Gastrocnemius medialis (tissue), 4 donors: ENCODE measurements around the gene F8. TPM values are rescaled to one million over a fixed set of nuclear protein-coding genes. Genes with fewer than 3 reads are reported as not detected.

Source experiments
- ATAC-seq, 2 donors: fragments of 150-250 bp; one replicate each; pipeline ENCODE4 v1.9.1; 2016
- DNase-seq, 2 donors: peaks; one replicate each; pipeline ENCODE4 v3.0.0-alpha.2; 2019
- H3K27ac ChIP-seq, 4 donors: fragments of 200-600 bp; sonication (generic); 1 replicate in 1 of 4; 2 replicates in 3 of 4; pipeline ENCODE4 v1.5.1; 2016 to 2018; ENCODE audit warnings: mild to moderate bottlenecking in 2 of 4, moderate library complexity in 1 of 4
- H3K27me3 ChIP-seq, 3 donors: fragments of 200-600 bp; sonication (generic) in 2 of 3; 1 replicate in 1 of 3; 2 replicates in 2 of 3; pipeline versions ENCODE4 v1.5.1 to v1.6.0; 2016 to 2019; ENCODE audit warnings: mild to moderate bottlenecking in 1 of 3, moderate library complexity in 1 of 3
- H3K36me3 ChIP-seq, 2 donors: fragments of 200-600 bp; sonication (generic) in 1 of 2; one replicate each; pipeline ENCODE4 v1.5.1; 2017 to 2018
- H3K4me1 ChIP-seq, 2 donors: fragments of 200-600 bp; sonication (generic) in 1 of 2; one replicate each; pipeline ENCODE4 v1.5.1; 2016 to 2017; ENCODE audit warnings: mild to moderate bottlenecking in 2 of 2
- H3K4me3 ChIP-seq, 4 donors: fragments of 200-600 bp; sonication (generic) in 3 of 4; 1 replicate in 1 of 4; 2 replicates in 3 of 4; pipeline ENCODE4 v1.5.1; 2016 to 2019; ENCODE audit warnings: mild to moderate bottlenecking in 2 of 4
- H3K9me3 ChIP-seq, 3 donors: fragments of 200-600 bp; sonication (generic) in 2 of 3; 1 replicate in 1 of 3; 2 replicates in 2 of 3; pipeline ENCODE4 v1.5.1; 2016 to 2019
- POLR2A ChIP-seq, 2 donors: fragments of 450-650 bp; IDR thresholded peaks; one replicate each; pipeline ENCODE4 v1.6.1; 2017; ENCODE audit warnings: antibody characterized with exemption in 2 of 2, mild to moderate bottlenecking in 2 of 2, moderate library complexity in 2 of 2
- in situ Hi-C, 4 donors: fragments of 200-750 bp; cut with MboI; loops; one replicate each; pipeline versions ENCODE4 v1.15.0 to v1.8.0; 2017; ENCODE audit warnings: low sequenced_read_pairs in 4 of 4
- intact Hi-C: fragments of 100-400 bp; cut with DNase I; formaldehyde crosslinking; loops from one replicate; pipeline ENCODE4 v1.15.1; 2023; ENCODE audit warnings: low total_unique reads
- total RNA-seq, 4 donors: library from RNA; depleted of rRNA; stranded (reverse); fragments of >200 nt; gene quantifications; one replicate each; pipeline versions ENCODE4 v1.1.0 to v1.2.3, GENCODE V29; 2016
- TF ChIP-seq, protein P1 (sequence below), 5 experiments: fragments of 450-650 bp in 3 of 5; fragments of 200-600 bp in 2 of 5; sonication (generic) in 2 of 5; IDR thresholded peaks in 4 of 5; conservative IDR thresholded peaks in 1 of 5; 1 replicate in 4 of 5; 2 replicates in 1 of 5; pipeline ENCODE4 v1.5.1; 2016 to 2019; ENCODE audit warnings: antibody characterized with exemption in 5 of 5, mild to moderate bottlenecking in 3 of 5, moderate library complexity in 3 of 5

F8 gene
- total RNA-seq, 4 donors from 2014 or later: 23.3 to 33.7 (median 28.2) TPM

GRCh38 chrX:155053656-155054055 lies 31.1 kb upstream of the F8 start:
- no peak overlapping the region for H3K4me3 ChIP-seq
- no peak for ATAC-seq
- no peak for DNase-seq
- TF ChIP-seq, protein P1, sequence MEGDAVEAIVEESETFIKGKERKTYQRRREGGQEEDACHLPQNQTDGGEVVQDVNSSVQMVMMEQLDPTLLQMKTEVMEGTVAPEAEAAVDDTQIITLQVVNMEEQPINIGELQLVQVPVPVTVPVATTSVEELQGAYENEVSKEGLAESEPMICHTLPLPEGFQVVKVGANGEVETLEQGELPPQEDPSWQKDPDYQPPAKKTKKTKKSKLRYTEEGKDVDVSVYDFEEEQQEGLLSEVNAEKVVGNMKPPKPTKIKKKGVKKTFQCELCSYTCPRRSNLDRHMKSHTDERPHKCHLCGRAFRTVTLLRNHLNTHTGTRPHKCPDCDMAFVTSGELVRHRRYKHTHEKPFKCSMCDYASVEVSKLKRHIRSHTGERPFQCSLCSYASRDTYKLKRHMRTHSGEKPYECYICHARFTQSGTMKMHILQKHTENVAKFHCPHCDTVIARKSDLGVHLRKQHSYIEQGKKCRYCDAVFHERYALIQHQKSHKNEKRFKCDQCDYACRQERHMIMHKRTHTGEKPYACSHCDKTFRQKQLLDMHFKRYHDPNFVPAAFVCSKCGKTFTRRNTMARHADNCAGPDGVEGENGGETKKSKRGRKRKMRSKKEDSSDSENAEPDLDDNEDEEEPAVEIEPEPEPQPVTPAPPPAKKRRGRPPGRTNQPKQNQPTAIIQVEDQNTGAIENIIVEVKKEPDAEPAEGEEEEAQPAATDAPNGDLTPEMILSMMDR (IDR thresholded peaks at IDR 0.05 in 4 of 5, conservative IDR thresholded peaks at IDR 0.05 in 1 of 5): no peak
- no peak for TF ChIP-seq POLR2A (IDR thresholded peaks at IDR 0.05)
- intact Hi-C loops (no loop called here), in situ Hi-C loops (loop anchor here in 1 of 4 donors (10.0 kb wide), 1 partner anchor 69 kb away; no protein-coding TSS in a partner anchor)
- H3K4me1 ChIP-seq: peaks cover 0 to 5% of the 10 kb centered on the region in 2 donors
- H3K27me3 ChIP-seq: no peaks in the 10 kb centered on the region
- H3K9me3 ChIP-seq: no peaks in the 10 kb centered on the region
- H3K27ac ChIP-seq: peak overlapping the region in 2 of 4 donors; percentile 17 to 27
- no peaks in the 10 kb centered on the region for H3K36me3 ChIP-seq

- H3K36me3 ChIP-seq: no peaks in the 10 kb centered on the region
- no peak for TF ChIP-seq POLR2A (IDR thresholded peaks at IDR 0.05)
- TF ChIP-seq, protein P1 (IDR thresholded peaks at IDR 0.05 in 4 of 5, conservative IDR thresholded peaks at IDR 0.05 in 1 of 5): no peak
- no peaks in the 10 kb centered on the region for H3K27me3 ChIP-seq
- H3K4me3 ChIP-seq: no peak overlapping the region
- DNase-seq (no peak), ATAC-seq (no peak)
- H3K27ac ChIP-seq: peak overlapping the region in 3 of 4 donors; percentile 26 to 27 (median 27)
- intact Hi-C loops: no loop called here
- H3K4me1 ChIP-seq: peaks cover 1 to 8% of the 10 kb centered on the region in 2 donors
- in situ Hi-C loops: loop anchor here in 1 of 4 donors (10.0 kb wide), 1 partner anchor 68 kb away; no protein-coding TSS in a partner anchor
- no peaks in the 10 kb centered on the region for H3K9me3 ChIP-seq
These were observed 30.4 kb upstream of the F8 start for GRCh38 chrX:155052738-155053498.

GRCh38 chrX:155048977-155049619 lies 26.6 kb upstream of the F8 start:
- Histone ChIP-seq H3K27ac (peak overlapping the region; percentile 67 to 78 (median 76)), H3K4me1 (peaks cover 13 to 24% of the 10 kb centered on the region in 2 donors), H3K36me3 (no peaks in the 10 kb centered on the region), H3K27me3 (no peaks in the 10 kb centered on the region), H3K9me3 (no peaks in the 10 kb centered on the region), H3K4me3 (no peak overlapping the region)
- in situ Hi-C loops: no loop called here
- DNase-seq (peak in 1 of 2 donors; percentile 50), ATAC-seq (peak; percentile 30 to 42)
- TF ChIP-seq, protein P1 (IDR thresholded peaks at IDR 0.05 in 4 of 5, conservative IDR thresholded peaks at IDR 0.05 in 1 of 5): peak; percentile 22 to 62 (median 41)
- TF ChIP-seq POLR2A (IDR thresholded peaks at IDR 0.05): no peak
- intact Hi-C loops: loop anchor here (2.0 kb wide), 1 partner anchor 22 kb away; the partner anchor contains the start of gene FUNDC2

GRCh38 chrX:155046811-155047528 lies 24.4 kb upstream of the F8 start:
- Histone ChIP-seq H3K27ac (peak overlapping the region; percentile 67 to 78 (median 76)), H3K36me3 (no peaks in the 10 kb centered on the region), H3K9me3 (no peaks in the 10 kb centered on the region), H3K4me3 (no peak overlapping the region), H3K4me1 (peaks cover 13 to 29% of the 10 kb centered on the region in 2 donors), H3K27me3 (no peaks in the 10 kb centered on the region)
- TF ChIP-seq, protein P1 (IDR thresholded peaks at IDR 0.05 in 4 of 5, conservative IDR thresholded peaks at IDR 0.05 in 1 of 5): no peak
- TF ChIP-seq POLR2A (IDR thresholded peaks at IDR 0.05): no peak
- in situ Hi-C loops: no loop called here
- intact Hi-C loops: no loop called here
- no peak for DNase-seq
- ATAC-seq: peak; percentile 78 to 84
